B cell (primary cell): ENCODE results near the gene DZIP1L. TPM values are rescaled to one million over a fixed set of nuclear protein-coding genes. Genes with fewer than 3 reads are reported as not detected.

ENCODE experiments used
- ATAC-seq: fragments of 200-7000 bp; cut with Tn5 transposase; one replicate; pipeline ENCODE4 v1.10.0; 2021; ENCODE audit warnings: low read depth, mild to moderate bottlenecking, moderate number of reproducible peaks, moderate library complexity
- CTCF ChIA-PET: fragments of 350-600 bp; sonication (Branson Sonifier 250); formaldehyde crosslinking; loops from one replicate; lab custom pipeline; 2021; ENCODE audit warnings: antibody characterized with exemption, inconsistent platforms; lab: Charles Lee
- POLR2A ChIA-PET: fragments of 350-600 bp; sonication (Branson Sonifier 250); formaldehyde crosslinking; loops from one replicate; lab custom pipeline; 2021; ENCODE audit warnings: antibody characterized with exemption; lab: Charles Lee
- DNase-seq: peaks from one replicate; pipeline ENCODE4 v3.0.0; 2013
- H2AFZ ChIP-seq: 2 replicates; pipeline ENCODE4 v1.6.1; 2012; ENCODE audit warnings: mild to moderate bottlenecking, low read depth, low read length; ENCODE audit not compliant: insufficient read depth, poor library complexity, severe bottlenecking
- H3K27ac ChIP-seq, 2 donors: 1 replicate in 1 of 2; 2 replicates in 1 of 2; pipeline ENCODE4 v1.5.1; 2012 to 2013; ENCODE audit warnings: low read length in 2 of 2, mild to moderate bottlenecking in 2 of 2, moderate library complexity in 1 of 2
- H3K27me3 ChIP-seq, 4 experiments: fragments of 200-600 bp in 1 of 4; sonication (generic) in 1 of 4; replicated peaks in 1 of 4; 1 replicate in 2 of 4; 2 replicates in 2 of 4; pipeline versions ENCODE4 v1.6.1 to v1.7.0; 2013 to 2016; ENCODE audit warnings: low read length in 3 of 4, mild to moderate bottlenecking in 2 of 4, mixed read lengths in 1 of 4, moderate library complexity in 1 of 4; ENCODE audit not compliant: insufficient read depth in 4 of 4, control insufficient read depth in 3 of 4; ENCODE audit errors: control extremely low read depth in 1 of 4
- H3K36me3 ChIP-seq, 2 experiments: replicated peaks in 1 of 2; 1 replicate in 1 of 2; 2 replicates in 1 of 2; pipeline versions ENCODE4 v1.6.1 to v1.7.1; 2013; ENCODE audit warnings: low read length in 1 of 2; ENCODE audit not compliant: insufficient read depth in 2 of 2, control insufficient read depth in 1 of 2; ENCODE audit errors: control extremely low read depth in 1 of 2, extremely low read depth in 1 of 2
- H3K4me1 ChIP-seq, 2 donors: fragments of 200-600 bp in 1 of 2; sonication (generic) in 1 of 2; 1 replicate in 1 of 2; 2 replicates in 1 of 2; pipeline versions ENCODE4 v1.5.1 to v1.6.1; 2013 to 2017; ENCODE audit warnings: low read length in 2 of 2; ENCODE audit not compliant: control insufficient read depth in 2 of 2, insufficient read depth in 2 of 2
- H3K4me2 ChIP-seq: replicated peaks from 2 replicates; pipeline ENCODE3; 2012; ENCODE audit warnings: mild to moderate bottlenecking, low read depth, low read length; ENCODE audit not compliant: poor library complexity, severe bottlenecking
- H3K4me3 ChIP-seq, 5 experiments: fragments of 200-600 bp in 1 of 5; sonication (generic) in 1 of 5; 1 replicate in 3 of 5; 2 replicates in 2 of 5; pipeline versions ENCODE4 v1.5.1 to v1.7.0; 2011 to 2016; ENCODE audit warnings: low read length in 4 of 5, mild to moderate bottlenecking in 4 of 5, low read depth in 2 of 5, control low read depth in 1 of 5, moderate library complexity in 1 of 5; ENCODE audit not compliant: insufficient read depth in 1 of 5; ENCODE audit errors: control extremely low read depth in 1 of 5, extremely low read depth in 1 of 5
- H3K79me2 ChIP-seq: fragments of 200-600 bp; sonication (generic); one replicate; pipeline ENCODE4 v1.6.0; 2016; ENCODE audit warnings: low read length; ENCODE audit not compliant: control insufficient read depth, insufficient read depth
- H3K9ac ChIP-seq: fragments of 200-600 bp; sonication (generic); 2 replicates; pipeline ENCODE4 v1.6.1; 2017; ENCODE audit warnings: mild to moderate bottlenecking, low read length, moderate library complexity
- H3K9me3 ChIP-seq, 3 donors: one replicate each; pipeline versions ENCODE4 v1.6.1 to v1.7.1; 2013; ENCODE audit warnings: low read length in 2 of 3; ENCODE audit not compliant: control insufficient read depth in 2 of 3, insufficient read depth in 1 of 3; ENCODE audit errors: control extremely low read depth in 1 of 3
- H4K20me1 ChIP-seq: 2 replicates; pipeline ENCODE4 v1.6.0; 2012; ENCODE audit warnings: mild to moderate bottlenecking, low read length; ENCODE audit not compliant: insufficient read depth, control insufficient read depth, poor library complexity, severe bottlenecking
- H3K27ac Mint-ChIP-seq: one replicate; pipeline ENCODE4 v1.8.0; 2021; ENCODE audit warnings: mixed read lengths
- H3K27me3 Mint-ChIP-seq: one replicate; pipeline ENCODE4 v1.8.0; 2021; ENCODE audit warnings: mixed read lengths
- H3K4me1 Mint-ChIP-seq: one replicate; pipeline ENCODE4 v1.8.0; 2021; ENCODE audit warnings: mixed read lengths
- H3K4me3 Mint-ChIP-seq: one replicate; pipeline ENCODE4 v1.8.0; 2021; ENCODE audit warnings: mixed read lengths
- H3K9me3 Mint-ChIP-seq: one replicate; pipeline ENCODE4 v1.8.0; 2022; ENCODE audit warnings: mixed read lengths; ENCODE audit not compliant: insufficient read depth
- EZH2 ChIP-seq: IDR thresholded peaks from 2 replicates; pipeline ENCODE4 v1.6.1; 2012; ENCODE audit warnings: borderline replicate concordance, low read depth, mild to moderate bottlenecking, moderate library complexity, low read length; ENCODE audit not compliant: insufficient read depth, poor library complexity, severe bottlenecking
- WGBS: methylation state at CpG from one replicate; pipeline ENCODE4 v1.1.5; 2013; ENCODE audit warnings: missing lambda C conversion rate; ENCODE audit not compliant: insufficient coverage; 5-methylcytosine and 5-hydroxymethylcytosine counted together
- intact Hi-C: fragments of 100-400 bp; cut with micrococcal nuclease; formaldehyde crosslinking; loops from one replicate; pipeline ENCODE4 v1.10.0; 2022
- polyA plus RNA-seq: library from polyadenylated mRNA; depleted of rRNA; stranded (reverse); fragments of >200 nt; gene quantifications from 2 replicates; pipeline ENCODE4 v1.2.3, GENCODE V29; 2012
- total RNA-seq, 2 donors: library from RNA; stranded (reverse); fragments of 120-200 nt in 1 of 2; gene quantifications; 1 replicate in 1 of 2; 2 replicates in 1 of 2; pipeline versions ENCODE4 v1.2.3 to v1.2.4, GENCODE V29; 2013 to 2022
- TF ChIP-seq, protein P1 (sequence below): fragments of 200-600 bp; IDR thresholded peaks from one replicate; pipeline ENCODE4 v1.8.0; 2022; ENCODE audit warnings: antibody characterized with exemption, mild to moderate bottlenecking

Gene DZIP1L
- total and polyA plus RNA-seq, 2 donors (not counting 1 experiment from before 2014, with no cell fraction given) = not detected

DNA sequence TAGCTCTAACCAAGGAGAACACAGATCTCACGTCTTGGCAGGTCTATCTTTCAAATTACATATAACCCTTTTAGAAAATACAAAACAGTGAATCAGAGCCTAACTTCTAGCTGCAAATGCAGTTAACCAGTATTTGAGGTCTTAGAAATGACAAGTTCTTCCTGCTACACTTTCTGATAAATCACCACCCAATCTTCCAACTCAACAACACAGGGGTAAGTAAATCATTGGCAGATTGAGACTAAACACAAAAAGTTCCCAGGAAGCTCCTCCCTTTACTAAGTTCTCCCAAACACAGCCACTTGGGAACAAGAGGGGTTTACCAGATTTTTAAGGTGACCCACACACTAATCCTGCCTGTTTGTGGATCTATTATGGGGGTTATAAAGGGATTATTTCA is 16.8 kb upstream of the DZIP1L start, which contains the start of gene A4GNT:
Gene A4GNT, minus strand, starts transcription at position 152 of the 400 bp plus-strand sequence. CDS start 1,134 bp downstream, outside the sequence.
- peaks cover 28% of the 10 kb centered on the region for H3K4me1 Mint-ChIP-seq
- Histone ChIP-seq H2AFZ (no peak within 1 kb of the TSS), H4K20me1 (no peaks in the 10 kb centered on the region), H3K79me2 (no peaks in the 10 kb centered on the region), H3K4me3 (no peak within 1 kb of the TSS), H3K27me3 (no peaks in the 10 kb centered on the region), H3K27ac (no peak within 1 kb of the TSS), H3K4me2 (no peak within 1 kb of the TSS), H3K9ac (no peak within 1 kb of the TSS), H3K9me3 (no peaks in the 10 kb centered on the region), H3K36me3 (no peaks in the 10 kb centered on the region), H3K4me1 (peaks cover 22 to 23% of the 10 kb centered on the region in 2 donors)
- no peak within 1 kb of the TSS for H3K4me3 Mint-ChIP-seq
- POLR2A ChIA-PET = no interaction called here
- CTCF ChIA-PET = interaction anchor here (1.1 to 1.4 kb wide), 2 partner anchors 15 to 20 kb away, joined by 3 read pairs; no protein-coding TSS in a partner anchor
- peaks cover 4% of the 10 kb centered on the region for H3K27me3 Mint-ChIP-seq
- no peak within 1 kb of the TSS for H3K27ac Mint-ChIP-seq
- ATAC-seq (no peak), DNase-seq (no peak)
- intact Hi-C loops = no loop called here
- TF ChIP-seq, protein P1, sequence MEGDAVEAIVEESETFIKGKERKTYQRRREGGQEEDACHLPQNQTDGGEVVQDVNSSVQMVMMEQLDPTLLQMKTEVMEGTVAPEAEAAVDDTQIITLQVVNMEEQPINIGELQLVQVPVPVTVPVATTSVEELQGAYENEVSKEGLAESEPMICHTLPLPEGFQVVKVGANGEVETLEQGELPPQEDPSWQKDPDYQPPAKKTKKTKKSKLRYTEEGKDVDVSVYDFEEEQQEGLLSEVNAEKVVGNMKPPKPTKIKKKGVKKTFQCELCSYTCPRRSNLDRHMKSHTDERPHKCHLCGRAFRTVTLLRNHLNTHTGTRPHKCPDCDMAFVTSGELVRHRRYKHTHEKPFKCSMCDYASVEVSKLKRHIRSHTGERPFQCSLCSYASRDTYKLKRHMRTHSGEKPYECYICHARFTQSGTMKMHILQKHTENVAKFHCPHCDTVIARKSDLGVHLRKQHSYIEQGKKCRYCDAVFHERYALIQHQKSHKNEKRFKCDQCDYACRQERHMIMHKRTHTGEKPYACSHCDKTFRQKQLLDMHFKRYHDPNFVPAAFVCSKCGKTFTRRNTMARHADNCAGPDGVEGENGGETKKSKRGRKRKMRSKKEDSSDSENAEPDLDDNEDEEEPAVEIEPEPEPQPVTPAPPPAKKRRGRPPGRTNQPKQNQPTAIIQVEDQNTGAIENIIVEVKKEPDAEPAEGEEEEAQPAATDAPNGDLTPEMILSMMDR = no peak
- no peak for TF ChIP-seq EZH2
- WGBS = 100% methylated on average over 1 of the region's 1 CpG
- no peaks in the 10 kb centered on the region for H3K9me3 Mint-ChIP-seq

DNA sequence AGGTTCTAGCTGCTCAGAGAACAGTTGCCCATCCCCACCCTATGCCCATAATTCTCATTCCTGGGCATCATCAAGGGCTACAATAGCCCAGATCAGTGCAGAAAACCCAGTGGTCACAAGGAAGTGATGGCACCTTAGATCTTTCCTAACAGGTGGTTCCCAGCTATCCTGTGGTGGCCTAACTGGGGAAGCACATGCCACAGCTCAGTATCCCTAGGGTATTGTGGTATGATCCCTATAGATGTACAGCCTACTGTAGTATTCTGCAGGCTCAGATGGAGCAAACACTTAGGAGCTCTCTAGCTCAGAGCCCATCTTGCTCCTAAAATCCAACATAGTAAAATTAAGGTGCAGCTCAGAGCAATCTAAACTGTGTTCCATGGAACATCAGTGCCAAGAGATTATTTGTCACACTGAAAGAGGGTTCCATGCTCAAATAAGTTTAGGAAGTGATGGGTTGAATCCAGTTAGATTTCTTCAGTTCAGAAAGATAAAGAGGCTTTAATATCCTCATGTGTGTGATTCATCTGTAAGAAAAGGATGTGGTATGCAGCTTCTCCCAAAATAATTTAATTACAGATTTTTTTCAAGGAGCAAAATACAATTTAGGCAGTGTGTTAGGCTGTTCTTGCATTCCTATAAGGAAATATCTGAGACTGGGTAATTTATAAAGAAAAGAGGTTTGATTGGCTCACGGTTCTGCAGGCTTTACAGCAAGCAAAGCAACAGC is 12.4 kb upstream of the DZIP1L start:
- DNase-seq (no peak), ATAC-seq (no peak)
- no peak overlapping the region for H3K9ac ChIP-seq
- no peak overlapping the region for H2AFZ ChIP-seq
- ChIA-PET POLR2A (no interaction called here), CTCF (interaction anchor here (1.2 kb wide), 1 partner anchor 12 kb away, joined by 3 read pairs; the partner anchor contains the start of gene DZIP1L)
- H3K9me3 ChIP-seq = no peaks in the 10 kb centered on the region
- WGBS = 100% methylated on average over 1 of the region's 1 CpG
- no peak overlapping the region for H3K27ac Mint-ChIP-seq
- intact Hi-C loops = no loop called here
- H3K4me1 Mint-ChIP-seq = no peaks in the 10 kb centered on the region
- H3K79me2 ChIP-seq = no peaks in the 10 kb centered on the region
- no peak overlapping the region for H3K27ac ChIP-seq
- H3K27me3 Mint-ChIP-seq = peaks cover 4% of the 10 kb centered on the region
- H3K4me3 Mint-ChIP-seq = no peak overlapping the region
- no peak overlapping the region for H3K4me3 ChIP-seq
- no peak overlapping the region for H3K4me2 ChIP-seq
- H3K4me1 ChIP-seq = no peaks in the 10 kb centered on the region
- no peaks in the 10 kb centered on the region for H4K20me1 ChIP-seq
- H3K27me3 ChIP-seq = peaks cover 0 to 8% (median 0%) of the 10 kb centered on the region in 4 experiments
- no peaks in the 10 kb centered on the region for H3K36me3 ChIP-seq
- no peaks in the 10 kb centered on the region for H3K9me3 Mint-ChIP-seq
- TF ChIP-seq, protein P1 = no peak
- no peak for TF ChIP-seq EZH2
